Embryonic facial prominence (tissue), 1 donor: ENCODE measurements around the gene AMBN.

Source experiments
- DNase-seq: peaks from one replicate; pipeline ENCODE4 v3.0.0-alpha.2; 2016; ENCODE audit errors: extremely low spot score

The AMBN gene

GRCh38 chr4:70591955-70592582 is at the start of gene AMBN:
Gene AMBN (plus strand): TSS chr4:70592256. CDS start chr4:70592359, 103 bp downstream.
- no peak for DNase-seq

GRCh38 chr4:70544279-70544868 is 47.7 kb upstream of the AMBN start:
- DNase-seq = no peak

- no peak for DNase-seq
These were observed 35.2 kb upstream of the AMBN start for GRCh38 chr4:70556856-70557255.

GRCh38 chr4:70559211-70559830 is 32.7 kb upstream of the AMBN start:
- no peak for DNase-seq

GRCh38 chr4:70559924-70560323 is 32.1 kb upstream of the AMBN start:
- no peak for DNase-seq

GRCh38 chr4:70564033-70564432 is 28.0 kb upstream of the AMBN start:
- no peak for DNase-seq

GRCh38 chr4:70570796-70571195 is 21.3 kb upstream of the AMBN start:
- no peak for DNase-seq

GRCh38 chr4:70571772-70572171 is 20.3 kb upstream of the AMBN start:
- DNase-seq = no peak

- DNase-seq = no peak
These were observed 16.1 kb upstream of the AMBN start for GRCh38 chr4:70575964-70576363.

GRCh38 chr4:70577220-70577927 is 14.7 kb upstream of the AMBN start:
- no peak for DNase-seq

GRCh38 chr4:70581980-70582379 is 10.1 kb upstream of the AMBN start:
- DNase-seq = no peak

GRCh38 chr4:70583952-70584834 is 7.9 kb upstream of the AMBN start:
- DNase-seq = no peak

GRCh38 chr4:70586841-70587240 is 5.2 kb upstream of the AMBN start:
- DNase-seq = no peak

GRCh38 chr4:70589785-70590184 is 2.3 kb upstream of the AMBN start:
- no peak for DNase-seq

- no peak for DNase-seq
These were observed 2.1 kb downstream of the AMBN start for GRCh38 chr4:70594196-70594595.

- DNase-seq = no peak
These were observed 8.2 kb downstream of the AMBN start for GRCh38 chr4:70600305-70600704.

GRCh38 chr4:70600977-70601376 is 8.9 kb downstream of the AMBN start:
- DNase-seq = no peak

- DNase-seq = no peak
These were observed 9.5 kb downstream of the AMBN start for GRCh38 chr4:70601422-70602039.

GRCh38 chr4:70603856-70604255 is 11.8 kb downstream of the AMBN start:
- DNase-seq = no peak

GRCh38 chr4:70606459-70606858 is 14.4 kb downstream of the AMBN start:
- DNase-seq = no peak

GRCh38 chr4:70607334-70607853 is 15.3 kb downstream of the AMBN start:
- DNase-seq = no peak
